Measurements from ENCODE around the gene ELOVL5. TPM values are rescaled to one million over a fixed set of nuclear protein-coding genes. Genes with fewer than 3 reads are reported as not detected.

Gene ELOVL5
- total RNA-seq, 1 donor from 2014 or later, result 52.8 TPM

DNA sequence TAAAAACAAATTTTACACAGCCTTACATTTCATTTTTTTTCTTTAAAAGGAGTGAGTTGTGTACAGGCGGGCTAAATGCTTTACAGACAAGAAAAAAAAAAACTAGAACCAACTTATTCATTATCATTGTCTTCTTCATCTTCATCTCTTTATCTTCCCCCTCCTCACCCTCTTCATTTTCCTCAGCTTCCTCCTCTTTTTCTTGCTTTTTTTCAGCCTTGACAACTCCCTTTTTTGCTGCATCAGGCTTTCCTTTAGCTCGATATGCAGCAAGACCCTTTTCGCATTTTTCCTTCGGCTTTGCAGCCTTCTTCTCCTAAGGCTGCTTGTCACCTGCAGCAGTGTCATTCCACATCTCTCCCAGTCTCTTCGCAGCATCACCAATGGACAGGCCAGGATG is 113.2 kb downstream of the ELOVL5 start:
- Histone ChIP-seq H3K4me1 (ENCODE audit: insufficient read depth, low read length) (peaks cover 5% of the 10 kb centered on the region), H3K27ac (ENCODE audit: low read depth, low read length) (no peak overlapping the region), H3K27me3 (ENCODE audit: insufficient read depth, low read length) (no peaks in the 10 kb centered on the region), H3K36me3 (ENCODE audit: insufficient read depth, low read length) (no peaks in the 10 kb centered on the region), H4K20me1 (ENCODE audit: insufficient read depth, low read length) (no peaks in the 10 kb centered on the region), H3K79me2 (ENCODE audit: insufficient read depth, low read length) (no peaks in the 10 kb centered on the region), H3K4me3 (ENCODE audit: insufficient read depth, low read depth, low read length) (no peak overlapping the region), H2AFZ (ENCODE audit: low read depth, low read length) (no peak overlapping the region), H3K9ac (ENCODE audit: low read length) (no peak overlapping the region), H3K9me3 (ENCODE audit: insufficient read depth, low read depth, low read length) (no peaks in the 10 kb centered on the region), H3K4me2 (ENCODE audit: low read length) (no peak overlapping the region)
- FAIRE-seq (no peak), DNase-seq (ENCODE audit: low read depth) (no peak)
- peaks cover 7% of the 10 kb centered on the region for H3K9me3 Mint-ChIP-seq (ENCODE audit: unreplicated experiment)
- H3K4me3 Mint-ChIP-seq (ENCODE audit: unreplicated experiment), result no peak overlapping the region
- TF ChIP-seq EZH2 (IDR thresholded peaks at IDR 0.05; ENCODE audit: insufficient read depth, low read length) (no peak), CTCF (IDR thresholded peaks at IDR 0.05; ENCODE audit: insufficient read depth, low read depth, low read length) (no peak)
- no peak overlapping the region for H3K27ac Mint-ChIP-seq (ENCODE audit: unreplicated experiment)
- H3K27me3 Mint-ChIP-seq (ENCODE audit: low read depth, unreplicated experiment), result peaks cover 6% of the 10 kb centered on the region
- H3K36me3 Mint-ChIP-seq (ENCODE audit: low read depth, unreplicated experiment), result no peaks in the 10 kb centered on the region
- no peaks in the 10 kb centered on the region for H3K4me1 Mint-ChIP-seq (ENCODE audit: low read depth, unreplicated experiment)

DNA sequence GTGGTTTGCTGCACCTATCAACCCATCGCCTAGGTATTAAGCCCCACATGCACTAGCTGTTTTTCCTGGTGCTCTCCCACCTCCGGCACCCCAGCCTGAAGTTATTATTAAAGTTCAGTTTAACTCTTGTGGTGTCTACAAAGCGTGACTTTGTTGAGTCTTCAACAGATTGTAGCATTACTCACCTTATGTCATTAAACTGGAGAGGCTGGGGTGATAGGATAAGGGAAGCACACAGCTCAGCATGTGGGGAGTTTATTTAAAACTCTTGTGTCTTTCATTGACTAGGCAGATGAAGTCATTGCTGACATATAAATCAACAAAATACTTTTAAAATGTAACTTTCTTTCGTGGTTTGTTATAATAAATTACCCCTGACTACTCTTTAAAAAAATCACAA is 115.4 kb downstream of the ELOVL5 start:
- H3K27ac Mint-ChIP-seq (ENCODE audit: unreplicated experiment), result no peak overlapping the region
- Histone ChIP-seq H2AFZ (ENCODE audit: low read depth, low read length) (no peak overlapping the region), H3K9me3 (ENCODE audit: insufficient read depth, low read depth, low read length) (no peaks in the 10 kb centered on the region), H3K79me2 (ENCODE audit: insufficient read depth, low read length) (no peaks in the 10 kb centered on the region), H3K4me2 (ENCODE audit: low read length) (no peak overlapping the region), H3K27ac (ENCODE audit: low read depth, low read length) (no peak overlapping the region), H3K4me1 (ENCODE audit: insufficient read depth, low read length) (peaks cover 5% of the 10 kb centered on the region), H3K27me3 (ENCODE audit: insufficient read depth, low read length) (no peaks in the 10 kb centered on the region), H4K20me1 (ENCODE audit: insufficient read depth, low read length) (no peaks in the 10 kb centered on the region), H3K9ac (ENCODE audit: low read length) (no peak overlapping the region), H3K36me3 (ENCODE audit: insufficient read depth, low read length) (no peaks in the 10 kb centered on the region), H3K4me3 (ENCODE audit: insufficient read depth, low read depth, low read length) (no peak overlapping the region)
- peaks cover 6% of the 10 kb centered on the region for H3K27me3 Mint-ChIP-seq (ENCODE audit: low read depth, unreplicated experiment)
- no peaks in the 10 kb centered on the region for H3K4me1 Mint-ChIP-seq (ENCODE audit: low read depth, unreplicated experiment)
- DNase-seq (ENCODE audit: low read depth), result peak; percentile 57
- H3K36me3 Mint-ChIP-seq (ENCODE audit: low read depth, unreplicated experiment), result no peaks in the 10 kb centered on the region
- no peak for TF ChIP-seq CTCF (IDR thresholded peaks at IDR 0.05; ENCODE audit: insufficient read depth, low read depth, low read length)
- no peak for TF ChIP-seq EZH2 (IDR thresholded peaks at IDR 0.05; ENCODE audit: insufficient read depth, low read length)
- H3K9me3 Mint-ChIP-seq (ENCODE audit: unreplicated experiment), result no peaks in the 10 kb centered on the region
- H3K4me3 Mint-ChIP-seq (ENCODE audit: unreplicated experiment), result no peak overlapping the region
- peak; percentile 56 for FAIRE-seq

- no peak overlapping the region for H3K4me2 ChIP-seq (ENCODE audit: low read length)
- no peaks in the 10 kb centered on the region for H3K9me3 Mint-ChIP-seq (ENCODE audit: unreplicated experiment)
- H3K27me3 Mint-ChIP-seq (ENCODE audit: low read depth, unreplicated experiment), result peaks cover 5% of the 10 kb centered on the region
- FAIRE-seq (no peak), DNase-seq (ENCODE audit: low read depth) (no peak)
- no peaks in the 10 kb centered on the region for H3K9me3 ChIP-seq (ENCODE audit: insufficient read depth, low read depth, low read length)
- H3K36me3 ChIP-seq (ENCODE audit: insufficient read depth, low read length), result no peaks in the 10 kb centered on the region
- no peaks in the 10 kb centered on the region for H4K20me1 ChIP-seq (ENCODE audit: insufficient read depth, low read length)
- peaks cover 5% of the 10 kb centered on the region for H3K4me1 ChIP-seq (ENCODE audit: insufficient read depth, low read length)
- no peak overlapping the region for H3K27ac ChIP-seq (ENCODE audit: low read depth, low read length)
- H3K4me1 Mint-ChIP-seq (ENCODE audit: low read depth, unreplicated experiment), result no peaks in the 10 kb centered on the region
- no peak overlapping the region for H3K4me3 ChIP-seq (ENCODE audit: insufficient read depth, low read depth, low read length)
- no peaks in the 10 kb centered on the region for H3K27me3 ChIP-seq (ENCODE audit: insufficient read depth, low read length)
- no peaks in the 10 kb centered on the region for H3K36me3 Mint-ChIP-seq (ENCODE audit: low read depth, unreplicated experiment)
- no peak overlapping the region for H3K27ac Mint-ChIP-seq (ENCODE audit: unreplicated experiment)
- TF ChIP-seq CTCF (IDR thresholded peaks at IDR 0.05; ENCODE audit: insufficient read depth, low read depth, low read length) (no peak), EZH2 (IDR thresholded peaks at IDR 0.05; ENCODE audit: insufficient read depth, low read length) (no peak)
- H3K9ac ChIP-seq (ENCODE audit: low read length), result no peak overlapping the region
- no peak overlapping the region for H2AFZ ChIP-seq (ENCODE audit: low read depth, low read length)
- H3K79me2 ChIP-seq (ENCODE audit: insufficient read depth, low read length), result no peaks in the 10 kb centered on the region
- H3K4me3 Mint-ChIP-seq (ENCODE audit: unreplicated experiment), result no peak overlapping the region
Observed at GRCh38 chr6:53230775-53231467, 117.8 kb downstream of the ELOVL5 start.

Data from astrocyte (in vitro differentiated cells and primary cell).